PC-9 (cell line): ENCODE results near the gene ITFG1. TPM values are rescaled to one million over a fixed set of nuclear protein-coding genes. Genes with fewer than 3 reads are reported as not detected.

Experiments used
- BruUV-seq: library from RNA; stranded (reverse); fragments of 400-500 nt; replicated peaks from 2 replicates; lab custom pipeline; 2021; lab: Mats Ljungman, UMichigan
- CTCF ChIA-PET: fragments of 300-600 bp; sonication (Branson Sonifier 250); formaldehyde crosslinking; loops from one replicate; lab custom pipeline; 2022; ENCODE audit warnings: antibody characterized with exemption; lab: Charles Lee
- POLR2A ChIA-PET: fragments of 300-600 bp; sonication (Branson Sonifier 250); formaldehyde crosslinking; loops from one replicate; lab custom pipeline; 2022; ENCODE audit warnings: antibody characterized with exemption; ENCODE audit not compliant: unreplicated experiment; lab: Charles Lee
- DNase-seq, 2 experiments: peaks; one replicate each; pipeline versions ENCODE4 v3.0.0 to v3.0.0-alpha.2; 2015 to 2022; ENCODE audit warnings: mixed read lengths in 1 of 2
- H2AFZ ChIP-seq: fragments of 200-600 bp; sonication (generic); 2 replicates; pipeline ENCODE4 v1.8.1; 2017; ENCODE audit warnings: antibody characterized with exemption
- H3F3A ChIP-seq: fragments of 200-600 bp; sonication (generic); 2 replicates; pipeline ENCODE4 v1.8.1; 2017; ENCODE audit warnings: antibody characterized with exemption, mild to moderate bottlenecking, low read depth; ENCODE audit not compliant: insufficient read depth
- H3K27ac ChIP-seq: fragments of 200-600 bp; sonication (generic); 2 replicates; pipeline ENCODE4 v1.6.1; 2016; ENCODE audit warnings: mixed run types
- H3K27me3 ChIP-seq: fragments of 200-600 bp; sonication (generic); 2 replicates; pipeline ENCODE4 v1.6.1; 2016; ENCODE audit warnings: low read depth, mixed run types; ENCODE audit not compliant: insufficient read depth
- H3K36me3 ChIP-seq: fragments of 200-600 bp; sonication (generic); 2 replicates; pipeline ENCODE4 v1.6.1; 2016; ENCODE audit warnings: low read depth, mixed run types
- H3K4me1 ChIP-seq: fragments of 200-600 bp; sonication (generic); replicated peaks from 2 replicates; pipeline ENCODE4 v1.6.1; 2016; ENCODE audit warnings: mixed run types; ENCODE audit not compliant: insufficient read depth
- H3K4me2 ChIP-seq: fragments of 200-600 bp; sonication (generic); 2 replicates; pipeline ENCODE4 v1.6.1; 2017; ENCODE audit warnings: mixed run types
- H3K4me3 ChIP-seq: fragments of 200-600 bp; sonication (generic); 2 replicates; pipeline ENCODE4 v1.6.1; 2016; ENCODE audit warnings: mixed run types
- H3K79me2 ChIP-seq: fragments of 200-600 bp; sonication (generic); 2 replicates; pipeline ENCODE4 v1.6.1; 2017; ENCODE audit warnings: low read depth, mixed run types
- H3K9me2 ChIP-seq: fragments of 200-600 bp; sonication (generic); 2 replicates; pipeline ENCODE4 v1.8.1; 2017; ENCODE audit warnings: mild to moderate bottlenecking; ENCODE audit not compliant: insufficient read depth
- H3K9me3 ChIP-seq: fragments of 200-600 bp; sonication (generic); 2 replicates; pipeline ENCODE4 v1.8.1; 2016; ENCODE audit warnings: low read depth; ENCODE audit not compliant: insufficient read depth
- H4K20me1 ChIP-seq: fragments of 200-600 bp; sonication (generic); 2 replicates; pipeline ENCODE4 v1.8.1; 2017; ENCODE audit not compliant: insufficient read depth
- CTCF ChIP-seq: fragments of 200-600 bp; sonication (generic); conservative IDR thresholded peaks from 2 replicates; pipeline ENCODE4 v1.6.1; 2017; ENCODE audit warnings: mixed run types, antibody characterized with exemption, mild to moderate bottlenecking, moderate library complexity
- EZH2 ChIP-seq: fragments of 200-600 bp; sonication (generic); IDR thresholded peaks from 2 replicates; pipeline ENCODE4 v1.8.0; 2017; ENCODE audit warnings: antibody characterized with exemption, low read depth
- intact Hi-C: fragments of 100-400 bp; cut with micrococcal nuclease; formaldehyde crosslinking; loops from one replicate; pipeline ENCODE4 v1.10.0; 2022; ENCODE audit not compliant: unreplicated experiment
- total RNA-seq: library from RNA; stranded (reverse); gene quantifications from 2 replicates; pipeline ENCODE4 v1.2.3, GENCODE V29; 2021

The ITFG1 gene
- total RNA-seq, 1 experiment from 2014 or later, result 33.0 TPM

GRCh38 chr16:47387026-47387734 is 73.7 kb downstream of the ITFG1 start:
- Histone ChIP-seq H3K4me1 (peaks cover 5% of the 10 kb centered on the region), H3K27ac (no peak overlapping the region), H2AFZ (no peak overlapping the region), H4K20me1 (no peaks in the 10 kb centered on the region), H3K9me2 (no peaks in the 10 kb centered on the region), H3F3A (peaks cover under 1% of the 10 kb centered on the region; the same call in 1 of the 2 replicates), H3K9me3 (no peaks in the 10 kb centered on the region), H3K4me2 (no peak overlapping the region), H3K27me3 (no peaks in the 10 kb centered on the region), H3K79me2 (no peaks in the 10 kb centered on the region), H3K4me3 (no peak overlapping the region), H3K36me3 (no peaks in the 10 kb centered on the region)
- BruUV-seq, result no TSS peak
- DNase-seq, result no peak
- TF ChIP-seq CTCF (no peak), EZH2 (no peak)
- intact Hi-C loops, result no loop called here
- ChIA-PET POLR2A (no interaction called here), CTCF (no interaction called here)

- no peaks in the 10 kb centered on the region for H3K4me1 ChIP-seq
- no peak overlapping the region for H2AFZ ChIP-seq
- H3K9me2 ChIP-seq, result no peaks in the 10 kb centered on the region
- ChIA-PET CTCF (no interaction called here), POLR2A (no interaction called here)
- no peak overlapping the region for H3K4me2 ChIP-seq
- H3K79me2 ChIP-seq, result no peaks in the 10 kb centered on the region
- no peak for DNase-seq
- H3K27ac ChIP-seq, result no peak overlapping the region
- no TSS peak for BruUV-seq
- TF ChIP-seq CTCF, result no peak
- no peak for TF ChIP-seq EZH2
- H3F3A ChIP-seq, result no peaks in the 10 kb centered on the region
- no peaks in the 10 kb centered on the region for H3K27me3 ChIP-seq
- H3K4me3 ChIP-seq, result no peak overlapping the region
- intact Hi-C loops, result no loop called here
- no peaks in the 10 kb centered on the region for H4K20me1 ChIP-seq
- H3K36me3 ChIP-seq, result no peaks in the 10 kb centered on the region
- H3K9me3 ChIP-seq, result no peaks in the 10 kb centered on the region
These were observed 74.6 kb downstream of the ITFG1 start for GRCh38 chr16:47386201-47386718.

DNA sequence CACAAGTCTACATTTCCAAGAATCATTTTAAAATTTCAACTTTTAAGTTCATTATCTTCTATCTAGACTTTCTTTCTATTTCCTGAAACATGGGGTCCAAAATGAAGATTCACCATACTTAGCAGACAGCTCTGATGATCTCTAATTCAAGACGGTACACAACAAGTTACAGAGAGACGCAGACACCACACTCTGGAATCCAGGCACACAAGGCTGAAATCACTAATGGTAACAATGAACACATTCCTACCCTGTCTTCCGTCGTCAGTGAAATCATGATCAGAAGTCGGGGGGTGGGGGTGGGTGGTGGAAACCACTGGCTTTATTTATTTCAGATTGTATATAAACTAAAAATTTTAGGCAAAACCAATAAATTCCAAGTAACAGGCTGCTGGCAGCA is 78.5 kb downstream of the ITFG1 start:
- BruUV-seq, result no TSS peak
- H3K27ac ChIP-seq, result no peak overlapping the region
- H3K27me3 ChIP-seq, result no peaks in the 10 kb centered on the region
- no peaks in the 10 kb centered on the region for H3K9me2 ChIP-seq
- no peaks in the 10 kb centered on the region for H3F3A ChIP-seq
- TF ChIP-seq CTCF, result no peak
- no peak for TF ChIP-seq EZH2
- H4K20me1 ChIP-seq, result no peaks in the 10 kb centered on the region
- no peaks in the 10 kb centered on the region for H3K4me1 ChIP-seq
- DNase-seq, result no peak
- no peak overlapping the region for H3K4me3 ChIP-seq
- H3K9me3 ChIP-seq, result no peaks in the 10 kb centered on the region
- POLR2A ChIA-PET, result no interaction called here
- intact Hi-C loops, result no loop called here
- no peaks in the 10 kb centered on the region for H3K36me3 ChIP-seq
- CTCF ChIA-PET, result no interaction called here
- H3K4me2 ChIP-seq, result no peak overlapping the region
- H3K79me2 ChIP-seq, result no peaks in the 10 kb centered on the region
- no peak overlapping the region for H2AFZ ChIP-seq
